Endothelial cell of umbilical vein (primary cell): Measurements from ENCODE around the gene SDHB. TPM values are rescaled to one million over a fixed set of nuclear protein-coding genes. Genes with fewer than 3 reads are reported as not detected.

ENCODE experiments used
- BruUV-seq: library from RNA; stranded (reverse); fragments of 400-500 nt; replicated peaks from 2 replicates; lab custom pipeline; 2021; lab: Mats Ljungman, UMichigan
- CTCF ChIA-PET: fragments of 300-600, 350-600 bp; sonication (Branson Sonifier 250); formaldehyde crosslinking; loops from one replicate; lab custom pipeline; 2021; ENCODE audit warnings: antibody characterized with exemption, inconsistent platforms; lab: Charles Lee
- POLR2A ChIA-PET: fragments of 300-600, 350-600 bp; sonication (Branson Sonifier 250); formaldehyde crosslinking; loops from one replicate; lab custom pipeline; 2021; ENCODE audit warnings: antibody characterized with exemption, inconsistent platforms; lab: Charles Lee
- DNase-seq: peaks from one replicate; pipeline ENCODE4 v3.0.0-alpha.2; 2011; ENCODE audit warnings: low read depth, low spot score
- FAIRE-seq: peaks from 2 replicates; lab custom pipeline; 2011; peaks lifted over from hg19 to GRCh38; lab: Jason Lieb, UNC
- H2AFZ ChIP-seq: 2 replicates; pipeline ENCODE4 v1.6.0; 2012; ENCODE audit warnings: low read depth, low read length, control low read depth, inconsistent platforms
- H3K27ac ChIP-seq: 2 replicates; pipeline ENCODE4 v1.5.1; 2011; ENCODE audit warnings: low read depth, mild to moderate bottlenecking, control low read depth, low read length, moderate library complexity; ENCODE audit not compliant: insufficient read depth
- H3K27me3 ChIP-seq, 2 experiments: 2 replicates each; pipeline versions ENCODE4 v1.6.0 to v1.6.1; 2011; ENCODE audit warnings: low read length in 2 of 2, mixed read lengths in 1 of 2; ENCODE audit not compliant: control insufficient read depth in 2 of 2, insufficient read depth in 2 of 2
- H3K36me3 ChIP-seq, 2 experiments: 2 replicates in 1 of 2; 3 replicates in 1 of 2; pipeline ENCODE4 v1.5.1; 2011; ENCODE audit warnings: low read length in 2 of 2, mild to moderate bottlenecking in 1 of 2, moderate library complexity in 1 of 2; ENCODE audit not compliant: control insufficient read depth in 2 of 2, insufficient read depth in 2 of 2; ENCODE audit errors: extremely low read depth in 1 of 2
- H3K4me1 ChIP-seq: 3 replicates; pipeline ENCODE4 v1.5.1; 2011; ENCODE audit warnings: mild to moderate bottlenecking, low read length; ENCODE audit not compliant: control insufficient read depth, insufficient read depth; ENCODE audit errors: extremely low read depth
- H3K4me2 ChIP-seq: 2 replicates; pipeline ENCODE4 v1.6.1; 2011; ENCODE audit warnings: low read length, control low read depth, mixed read lengths; ENCODE audit not compliant: insufficient read depth
- H3K4me3 ChIP-seq, 3 experiments: fragments of 200-600 bp in 1 of 3; sonication (generic), shearing (Covaris generic) in 1 of 3; replicated peaks in 1 of 3; 2 replicates each; pipeline ENCODE4 v1.5.1; 2011 to 2016; ENCODE audit warnings: control low read depth in 3 of 3, low read length in 3 of 3, mild to moderate bottlenecking in 2 of 3, inconsistent platforms in 1 of 3, low read depth in 1 of 3, moderate library complexity in 1 of 3; ENCODE audit not compliant: insufficient read depth in 1 of 3
- H3K79me2 ChIP-seq: 2 replicates; pipeline ENCODE4 v1.6.0; 2012; ENCODE audit warnings: low read length, inconsistent platforms; ENCODE audit not compliant: control insufficient read depth, insufficient read depth
- H3K9ac ChIP-seq: replicated peaks from 2 replicates; pipeline ENCODE3; 2011; ENCODE audit warnings: low read length, control low read depth; ENCODE audit not compliant: insufficient read depth; ENCODE audit errors: extremely low read depth
- H3K9me1 ChIP-seq: replicated peaks from 3 replicates; pipeline ENCODE4 v1.6.0; 2011; ENCODE audit warnings: mild to moderate bottlenecking, low read length; ENCODE audit not compliant: control insufficient read depth, insufficient read depth; ENCODE audit errors: extremely low read depth
- H3K9me3 ChIP-seq: replicated peaks from 2 replicates; pipeline ENCODE4 v1.5.1; 2012; ENCODE audit warnings: low read length, inconsistent platforms; ENCODE audit not compliant: control insufficient read depth, insufficient read depth
- H4K20me1 ChIP-seq: replicated peaks from 2 replicates; pipeline ENCODE3; 2011; ENCODE audit warnings: mild to moderate bottlenecking, low read length; ENCODE audit not compliant: control insufficient read depth, insufficient read depth; ENCODE audit errors: extremely low read depth
- CTCF ChIP-seq, 2 donors: IDR thresholded peaks; 1 replicate in 1 of 2; 2 replicates in 1 of 2; pipeline ENCODE4 v1.5.1; 2011; ENCODE audit warnings: low read length in 2 of 2, mild to moderate bottlenecking in 2 of 2, moderate library complexity in 2 of 2, control low read depth in 1 of 2, inconsistent platforms in 1 of 2, low read depth in 1 of 2; ENCODE audit not compliant: insufficient read depth in 1 of 2; ENCODE audit errors: extremely low read depth in 1 of 2
- EZH2 ChIP-seq: IDR thresholded peaks from 2 replicates; pipeline ENCODE4 v1.6.1; 2012; ENCODE audit warnings: borderline replicate concordance, low read depth, mild to moderate bottlenecking, moderate library complexity, low read length, inconsistent platforms; ENCODE audit not compliant: severe bottlenecking
- FOS ChIP-seq: IDR thresholded peaks from 2 replicates; pipeline ENCODE4 v1.6.1; 2011; ENCODE audit warnings: mild to moderate bottlenecking, low read length, moderate library complexity, borderline replicate concordance; ENCODE audit not compliant: insufficient read depth
- POLR2AphosphoS5 ChIP-seq: IDR thresholded peaks from 2 replicates; pipeline ENCODE4 v1.6.1; 2012; ENCODE audit warnings: low read depth, mild to moderate bottlenecking, control low read depth, low read length, moderate library complexity; ENCODE audit not compliant: insufficient read depth
- dilution Hi-C: fragments of 300-500 bp; cut with MboI; formaldehyde crosslinking; loops from one replicate; pipeline ENCODE4 v1.15.0; 2019; ENCODE audit warnings: low sequenced_read_pairs; ENCODE audit not compliant: extremely low pct_ligation_motif_present
- intact Hi-C: fragments of 100-400 bp; cut with micrococcal nuclease; formaldehyde crosslinking; loops from one replicate; pipeline ENCODE4 v1.10.0; 2022
- polyA plus RNA-seq, 4 experiments: library from polyadenylated mRNA; depleted of rRNA in 3 of 4; stranded (reverse) in 3 of 4; unstranded in 1 of 4; fragments of >200 nt; gene quantifications; 2 replicates each; pipeline versions ENCODE4 v1.2.1 to v1.2.3, GENCODE V29; 2011 to 2012; ENCODE audit warnings: missing spikeins in 1 of 4
- total RNA-seq: library from RNA; stranded (reverse); gene quantifications from 2 replicates; pipeline ENCODE4 v1.2.3, GENCODE V29; 2021

The SDHB gene
- total and polyA plus RNA-seq, 2 donors (not counting 3 experiments of a cell fraction or from before 2014, with no cell fraction given) = 96.2 to 98.1 TPM

GRCh38 chr1:17012775-17013490, 40.9 kb downstream of the SDHB start:
- no peak overlapping the region for H3K27ac ChIP-seq
- dilution Hi-C loops = no loop called here
- no peak for DNase-seq
- H3K9me1 ChIP-seq = no peaks in the 10 kb centered on the region
- POLR2A ChIA-PET = no interaction called here
- H4K20me1 ChIP-seq = no peaks in the 10 kb centered on the region
- intact Hi-C loops = no loop called here
- H3K4me1 ChIP-seq = peaks cover 24% of the 10 kb centered on the region
- no peak overlapping the region for H3K9ac ChIP-seq
- no peaks in the 10 kb centered on the region for H3K27me3 ChIP-seq
- peaks cover 0 to under 1% of the 10 kb centered on the region in 2 experiments for H3K36me3 ChIP-seq
- BruUV-seq = no TSS peak
- H2AFZ ChIP-seq = no peak overlapping the region
- CTCF ChIA-PET = interaction anchor here (1.0 to 1.3 kb wide), 4 partner anchors 11 to 53 kb away, joined by 3 to 4 read pairs (median 4); no protein-coding TSS in a partner anchor
- FAIRE-seq = no peak
- H3K4me3 ChIP-seq = no peak overlapping the region
- H3K4me2 ChIP-seq = no peak overlapping the region
- TF ChIP-seq FOS (no peak), CTCF (IDR thresholded peaks at IDR 0.05; ENCODE audit: extremely low read depth in 1 of 2, insufficient read depth in 1 of 2, low read depth in 1 of 2, low read length in 2 of 2) (no peak), EZH2 (no peak), POLR2AphosphoS5 (no peak)
- H3K79me2 ChIP-seq = no peaks in the 10 kb centered on the region
- no peaks in the 10 kb centered on the region for H3K9me3 ChIP-seq
